Inferior parietal cortex (tissue), 1 donor: Measurements from ENCODE around the gene CYP4F22.
"Not testable (repeated sequence)": the region's sequence is repeated elsewhere in the genome, so short reads cannot be mapped to it uniquely, and the experiment has no call there.

Experiments
- DNase-seq: peaks from one replicate; pipeline ENCODE4 v3.0.0-alpha.2; 2016; ENCODE audit errors: extremely low spot score

Gene CYP4F22

GRCh38 chr19:15508035-15508710 is at the start of gene CYP4F22:
TSS of gene CYP4F22 (plus strand) at chr19:15508525. CDS start at chr19:15525337, 16,812 bp downstream.
- no peak for DNase-seq

GRCh38 chr19:15461694-15462093 is 46.6 kb upstream of the CYP4F22 start:
- DNase-seq, result no peak

- DNase-seq, result no peak
These were observed 44.4 kb upstream of the CYP4F22 start for GRCh38 chr19:15463861-15464371.

GRCh38 chr19:15464394-15465385 is 43.6 kb upstream of the CYP4F22 start, which contains the start of gene RASAL3:
TSS of gene RASAL3 (minus strand) at chr19:15464544. CDS start at chr19:15464358, 186 bp downstream.
- DNase-seq, result no peak

- DNase-seq, result no peak
These were observed 41.2 kb upstream of the CYP4F22 start for GRCh38 chr19:15466851-15467733.

- no peak for DNase-seq
These were observed 40.6 kb upstream of the CYP4F22 start for GRCh38 chr19:15467734-15468214.

- DNase-seq, result no peak
These were observed 39.4 kb upstream of the CYP4F22 start for GRCh38 chr19:15468675-15469512.

GRCh38 chr19:15469513-15470297 is 38.6 kb upstream of the CYP4F22 start:
- DNase-seq, result no peak

GRCh38 chr19:15471639-15472101 is 36.7 kb upstream of the CYP4F22 start:
- DNase-seq, result no peak

- not testable (repeated sequence) for DNase-seq
These were observed 34.5 kb upstream of the CYP4F22 start for GRCh38 chr19:15473821-15474220.

GRCh38 chr19:15475169-15475568 is 33.2 kb upstream of the CYP4F22 start:
- DNase-seq, result no peak

GRCh38 chr19:15475611-15476010 is 32.7 kb upstream of the CYP4F22 start:
- DNase-seq, result no peak

- DNase-seq, result no peak
These were observed 32.0 kb upstream of the CYP4F22 start for GRCh38 chr19:15476325-15476724.

- DNase-seq, result peak; percentile 40
These were observed 28.7 kb upstream of the CYP4F22 start, which contains the start of gene PGLYRP2 for GRCh38 chr19:15479391-15480345. TSS of gene PGLYRP2 (minus strand) at chr19:15479501. CDS start at chr19:15479371, 130 bp downstream.

- not testable (repeated sequence) for DNase-seq
These were observed 27.3 kb upstream of the CYP4F22 start for GRCh38 chr19:15480996-15481395.

GRCh38 chr19:15485768-15486167 is 22.6 kb upstream of the CYP4F22 start:
- DNase-seq, result not testable (repeated sequence)

- DNase-seq, result no peak
These were observed 21.3 kb upstream of the CYP4F22 start for GRCh38 chr19:15487038-15487437.
